ENCODE results near the gene KCNJ11. TPM values are rescaled to one million over a fixed set of nuclear protein-coding genes. Genes with fewer than 3 reads are reported as not detected.

KCNJ11 gene
- total and polyA plus RNA-seq, 10 of the 15 experiments (the other 5 are each of a cell fraction or from before 2014, with no cell fraction given): 0.06 to 0.56 (median 0.21) TPM; not detected in 6

DNA sequence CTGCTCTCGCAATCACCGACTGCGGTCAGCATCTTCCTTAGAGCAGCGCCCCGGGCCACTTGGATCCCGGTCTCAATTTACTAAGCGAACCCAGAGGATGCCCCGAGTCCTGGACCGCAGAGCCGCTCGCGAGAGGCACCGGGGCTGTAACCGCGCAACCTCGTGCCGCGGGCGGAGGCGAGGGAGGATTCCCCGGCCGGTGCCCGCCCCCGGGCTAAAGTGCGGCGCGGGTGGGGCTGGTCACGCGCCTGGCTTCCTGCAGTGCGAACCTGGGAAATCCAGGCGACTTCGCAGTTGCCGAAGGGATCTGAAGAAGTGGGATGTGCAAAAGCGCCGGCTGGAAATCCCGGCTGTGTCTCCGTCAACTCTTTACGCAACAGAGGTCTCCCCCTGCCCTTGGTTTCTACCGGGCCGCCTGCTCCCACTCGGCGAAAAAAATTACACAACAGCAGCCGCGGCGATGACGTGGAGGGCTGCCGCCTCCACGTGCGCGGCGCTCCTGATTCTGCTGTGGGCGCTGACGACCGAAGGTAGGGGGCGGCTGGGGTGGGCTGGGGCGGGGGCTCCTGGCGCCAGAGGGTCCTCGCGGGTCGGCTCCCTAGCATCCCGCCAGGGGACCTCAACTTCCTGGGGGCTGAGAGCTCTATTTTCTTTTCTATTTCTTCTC is 36.8 kb downstream of the KCNJ11 start, which contains the start of gene NCR3LG1 (continued):
- TF ChIP-seq, protein P1, sequence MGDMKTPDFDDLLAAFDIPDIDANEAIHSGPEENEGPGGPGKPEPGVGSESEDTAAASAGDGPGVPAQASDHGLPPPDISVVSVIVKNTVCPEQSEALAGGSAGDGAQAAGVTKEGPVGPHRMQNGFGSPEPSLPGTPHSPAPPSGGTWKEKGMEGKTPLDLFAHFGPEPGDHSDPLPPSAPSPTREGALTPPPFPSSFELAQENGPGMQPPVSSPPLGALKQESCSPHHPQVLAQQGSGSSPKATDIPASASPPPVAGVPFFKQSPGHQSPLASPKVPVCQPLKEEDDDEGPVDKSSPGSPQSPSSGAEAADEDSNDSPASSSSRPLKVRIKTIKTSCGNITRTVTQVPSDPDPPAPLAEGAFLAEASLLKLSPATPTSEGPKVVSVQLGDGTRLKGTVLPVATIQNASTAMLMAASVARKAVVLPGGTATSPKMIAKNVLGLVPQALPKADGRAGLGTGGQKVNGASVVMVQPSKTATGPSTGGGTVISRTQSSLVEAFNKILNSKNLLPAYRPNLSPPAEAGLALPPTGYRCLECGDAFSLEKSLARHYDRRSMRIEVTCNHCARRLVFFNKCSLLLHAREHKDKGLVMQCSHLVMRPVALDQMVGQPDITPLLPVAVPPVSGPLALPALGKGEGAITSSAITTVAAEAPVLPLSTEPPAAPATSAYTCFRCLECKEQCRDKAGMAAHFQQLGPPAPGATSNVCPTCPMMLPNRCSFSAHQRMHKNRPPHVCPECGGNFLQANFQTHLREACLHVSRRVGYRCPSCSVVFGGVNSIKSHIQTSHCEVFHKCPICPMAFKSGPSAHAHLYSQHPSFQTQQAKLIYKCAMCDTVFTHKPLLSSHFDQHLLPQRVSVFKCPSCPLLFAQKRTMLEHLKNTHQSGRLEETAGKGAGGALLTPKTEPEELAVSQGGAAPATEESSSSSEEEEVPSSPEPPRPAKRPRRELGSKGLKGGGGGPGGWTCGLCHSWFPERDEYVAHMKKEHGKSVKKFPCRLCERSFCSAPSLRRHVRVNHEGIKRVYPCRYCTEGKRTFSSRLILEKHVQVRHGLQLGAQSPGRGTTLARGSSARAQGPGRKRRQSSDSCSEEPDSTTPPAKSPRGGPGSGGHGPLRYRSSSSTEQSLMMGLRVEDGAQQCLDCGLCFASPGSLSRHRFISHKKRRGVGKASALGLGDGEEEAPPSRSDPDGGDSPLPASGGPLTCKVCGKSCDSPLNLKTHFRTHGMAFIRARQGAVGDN (IDR thresholded peaks at IDR 0.05): no peak
- no peak for TF ChIP-seq GABPA (IDR thresholded peaks at IDR 0.05; ENCODE audit: low read depth)
- TF ChIP-seq NFXL1 (IDR thresholded peaks at IDR 0.05; ENCODE audit: borderline replicate concordance): no peak
- no peak for TF ChIP-seq STAT3 (IDR thresholded peaks at IDR 0.05; ENCODE audit: low read depth, low read length)
- TF ChIP-seq, protein P2, sequence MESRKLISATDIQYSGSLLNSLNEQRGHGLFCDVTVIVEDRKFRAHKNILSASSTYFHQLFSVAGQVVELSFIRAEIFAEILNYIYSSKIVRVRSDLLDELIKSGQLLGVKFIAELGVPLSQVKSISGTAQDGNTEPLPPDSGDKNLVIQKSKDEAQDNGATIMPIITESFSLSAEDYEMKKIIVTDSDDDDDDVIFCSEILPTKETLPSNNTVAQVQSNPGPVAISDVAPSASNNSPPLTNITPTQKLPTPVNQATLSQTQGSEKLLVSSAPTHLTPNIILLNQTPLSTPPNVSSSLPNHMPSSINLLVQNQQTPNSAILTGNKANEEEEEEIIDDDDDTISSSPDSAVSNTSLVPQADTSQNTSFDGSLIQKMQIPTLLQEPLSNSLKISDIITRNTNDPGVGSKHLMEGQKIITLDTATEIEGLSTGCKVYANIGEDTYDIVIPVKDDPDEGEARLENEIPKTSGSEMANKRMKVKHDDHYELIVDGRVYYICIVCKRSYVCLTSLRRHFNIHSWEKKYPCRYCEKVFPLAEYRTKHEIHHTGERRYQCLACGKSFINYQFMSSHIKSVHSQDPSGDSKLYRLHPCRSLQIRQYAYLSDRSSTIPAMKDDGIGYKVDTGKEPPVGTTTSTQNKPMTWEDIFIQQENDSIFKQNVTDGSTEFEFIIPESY (IDR thresholded peaks at IDR 0.05): no peak
- no peak for TF ChIP-seq TCF12 (IDR thresholded peaks at IDR 0.05; ENCODE audit: low read depth, low read length)
- TF ChIP-seq SREBF1 (IDR thresholded peaks at IDR 0.05; ENCODE audit: low read length): no peak
- no peak for TF ChIP-seq MYC (IDR thresholded peaks at IDR 0.05; ENCODE audit: insufficient read depth, insufficient read length, insufficient replicate concordance, low read length, severe bottlenecking)
- no peak for TF ChIP-seq EZH2 (IDR thresholded peaks at IDR 0.05; ENCODE audit: borderline replicate concordance, control insufficient read depth, low read depth, low read length)
- peak; percentile 15; the same call in 1 of the 2 replicates for TF ChIP-seq RUNX3 (IDR thresholded peaks at IDR 0.05; ENCODE audit: low read length)
- no peak for TF ChIP-seq BMI1 (IDR thresholded peaks at IDR 0.05; ENCODE audit: borderline replicate concordance)
- TF ChIP-seq YY1 (IDR thresholded peaks at IDR 0.05; ENCODE audit: low read depth, low read length): no peak
- TF ChIP-seq EGR1 (IDR thresholded peaks at IDR 0.05; ENCODE audit: borderline replicate concordance in 1 of 2, low read depth in 2 of 2, low read length in 2 of 2): peak in 1 of 2 experiments; percentile 50; a peak in 1 of 3 replicates
- no peak for TF ChIP-seq SMAD5 (IDR thresholded peaks at IDR 0.05; ENCODE audit: low read depth)
- TF ChIP-seq, protein P3, sequence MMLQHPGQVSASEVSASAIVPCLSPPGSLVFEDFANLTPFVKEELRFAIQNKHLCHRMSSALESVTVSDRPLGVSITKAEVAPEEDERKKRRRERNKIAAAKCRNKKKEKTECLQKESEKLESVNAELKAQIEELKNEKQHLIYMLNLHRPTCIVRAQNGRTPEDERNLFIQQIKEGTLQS (IDR thresholded peaks at IDR 0.05; ENCODE audit: borderline replicate concordance, extremely low read depth, low read depth, low read length): no peak
- no peak for TF ChIP-seq SMAD1 (IDR thresholded peaks at IDR 0.05; ENCODE audit: low read depth, partially characterized antibody)
- TF ChIP-seq BHLHE40 (IDR thresholded peaks at IDR 0.05; ENCODE audit: borderline replicate concordance in 1 of 2, low read depth in 2 of 2, low read length in 1 of 2): peak; percentile 40 to 85; a peak in 3 of 4 replicates
- no peak for TF ChIP-seq LARP7 (IDR thresholded peaks at IDR 0.05)
- no peak for TF ChIP-seq KLF5 (IDR thresholded peaks at IDR 0.05; ENCODE audit: partially characterized antibody)
- no peak for TF ChIP-seq NFIC (IDR thresholded peaks at IDR 0.05; ENCODE audit: low read depth, low read length)
- TF ChIP-seq, protein P4, sequence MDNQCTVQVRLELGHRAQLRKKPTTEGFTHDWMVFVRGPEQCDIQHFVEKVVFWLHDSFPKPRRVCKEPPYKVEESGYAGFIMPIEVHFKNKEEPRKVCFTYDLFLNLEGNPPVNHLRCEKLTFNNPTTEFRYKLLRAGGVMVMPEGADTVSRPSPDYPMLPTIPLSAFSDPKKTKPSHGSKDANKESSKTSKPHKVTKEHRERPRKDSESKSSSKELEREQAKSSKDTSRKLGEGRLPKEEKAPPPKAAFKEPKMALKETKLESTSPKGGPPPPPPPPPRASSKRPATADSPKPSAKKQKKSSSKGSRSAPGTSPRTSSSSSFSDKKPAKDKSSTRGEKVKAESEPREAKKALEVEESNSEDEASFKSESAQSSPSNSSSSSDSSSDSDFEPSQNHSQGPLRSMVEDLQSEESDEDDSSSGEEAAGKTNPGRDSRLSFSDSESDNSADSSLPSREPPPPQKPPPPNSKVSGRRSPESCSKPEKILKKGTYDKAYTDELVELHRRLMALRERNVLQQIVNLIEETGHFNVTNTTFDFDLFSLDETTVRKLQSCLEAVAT (IDR thresholded peaks at IDR 0.05): no peak
- TF ChIP-seq MEF2B (IDR thresholded peaks at IDR 0.05; ENCODE audit: partially characterized antibody, poor library complexity, severe bottlenecking): no peak
- TF ChIP-seq YBX1 (IDR thresholded peaks at IDR 0.05): no peak
